Right lobe of liver (tissue), 6 donors: Measurements from ENCODE around the gene CT47C1. TPM values are rescaled to one million over a fixed set of nuclear protein-coding genes. Genes with fewer than 3 reads are reported as not detected.

ENCODE experiments used
- ATAC-seq, 4 donors: fragments of 200-7000 bp; cut with Tn5 transposase; one replicate each; pipeline ENCODE4 v1.9.1; 2020; ENCODE audit warnings: mild to moderate bottlenecking in 4 of 4, moderate library complexity in 4 of 4
- DNase-seq, 3 donors: peaks; one replicate each; pipeline ENCODE4 v3.0.0-alpha.2; 2020
- H3K27ac ChIP-seq, 3 donors: fragments of 200-600 bp; one replicate each; pipeline ENCODE4 v1.8.0; 2022
- H3K27me3 ChIP-seq, 2 donors: fragments of 200-600 bp; one replicate each; pipeline ENCODE4 v1.8.0; 2022
- H3K36me3 ChIP-seq, 4 donors: fragments of 200-600 bp; sonication (generic) in 1 of 4; one replicate each; pipeline versions ENCODE4 v1.5.1 to v1.8.0; 2017 to 2022; ENCODE audit warnings: control low read depth in 1 of 4
- H3K4me1 ChIP-seq, 4 donors: fragments of 200-600 bp; sonication (generic) in 1 of 4; one replicate each; pipeline versions ENCODE4 v1.5.1 to v1.8.0; 2017 to 2022; ENCODE audit warnings: control low read depth in 1 of 4
- H3K4me3 ChIP-seq, 3 donors: fragments of 200-600 bp; one replicate each; pipeline ENCODE4 v1.8.0; 2022
- H3K9me3 ChIP-seq, 4 donors: fragments of 200-600 bp; sonication (generic) in 1 of 4; one replicate each; pipeline versions ENCODE4 v1.5.1 to v1.8.0; 2017 to 2022; ENCODE audit warnings: control low read depth in 1 of 4
- POLR2A ChIP-seq: fragments of 450-650 bp; IDR thresholded peaks from one replicate; pipeline ENCODE4 v1.6.1; 2017; ENCODE audit warnings: antibody characterized with exemption, mild to moderate bottlenecking
- WGBS: methylation state at CpG from one replicate; pipeline ENCODE4 v1.1.6; 2018; ENCODE audit warnings: low coverage, low lambda C conversion rate; ENCODE audit not compliant: insufficient coverage; ENCODE audit errors: missing lambda C conversion rate; 5-methylcytosine and 5-hydroxymethylcytosine counted together
- intact Hi-C, 2 donors: fragments of 100-400 bp; cut with DNase I; formaldehyde crosslinking; loops; one replicate each; pipeline versions ENCODE4 v1.11.2 to v1.14.1; 2022
- total RNA-seq, 6 experiments: library from RNA; depleted of rRNA in 2 of 6; stranded (reverse); fragments of >200 nt in 2 of 6; fragmentation: NEBNext Ultra II Directional in 3 of 6; extraction: Animal tissue kit (Norgen Biotek cat#: 25700) in 3 of 6; gene quantifications; one replicate each; pipeline versions ENCODE4 v1.1.0 to v1.2.4, GENCODE V29; 2016 to 2023
- TF ChIP-seq, protein P1 (sequence below), 4 donors: fragments of 200-600 bp in 3 of 4; fragments of 450-650 bp in 1 of 4; IDR thresholded peaks; one replicate each; pipeline versions ENCODE4 v1.5.1 to v1.8.0; 2016 to 2022; ENCODE audit warnings: antibody characterized with exemption in 4 of 4, mild to moderate bottlenecking in 2 of 4
- donor health status: DM: no; HTN: yes; CAD: no.
- donor health status: DM: no; HTN: no; CAD: no.
- donor health status: DM: no; HTN: no; CAD: no.
- donor health status: DM: no; HTN: yes; CAD: no.
- donor health status: DM: no; HTN: yes; CAD: no.

The CT47C1 gene
- total RNA-seq, 6 experiments from 2014 or later = not detected

DNA sequence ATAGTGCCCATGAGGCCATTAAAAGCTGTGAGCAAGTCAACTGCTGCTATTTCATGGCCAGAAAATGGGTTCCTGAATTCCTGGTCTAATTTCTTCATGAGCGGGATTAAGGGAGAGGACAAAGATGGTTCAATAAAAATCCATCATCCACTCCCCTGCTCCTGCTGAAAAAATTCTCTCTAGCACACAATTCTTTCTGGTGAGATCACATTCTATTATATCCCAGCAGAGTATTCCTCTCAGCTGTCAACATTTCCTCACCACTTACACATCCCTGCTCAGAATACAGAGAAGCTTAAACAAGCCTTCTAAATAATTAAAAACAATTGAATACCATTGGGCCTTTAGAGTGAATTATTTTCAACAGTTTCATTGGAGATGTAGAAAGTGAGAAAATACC lies 9.5 kb downstream of the CT47C1 start:
- no peak for DNase-seq
- no peak overlapping the region for H3K4me3 ChIP-seq
- no peak overlapping the region for H3K27ac ChIP-seq
- WGBS = 78% methylated on average over 1 of the region's 1 CpG
- no peaks in the 10 kb centered on the region for H3K36me3 ChIP-seq
- H3K4me1 ChIP-seq = no peaks in the 10 kb centered on the region
- ATAC-seq = no peak
- TF ChIP-seq, protein P1, sequence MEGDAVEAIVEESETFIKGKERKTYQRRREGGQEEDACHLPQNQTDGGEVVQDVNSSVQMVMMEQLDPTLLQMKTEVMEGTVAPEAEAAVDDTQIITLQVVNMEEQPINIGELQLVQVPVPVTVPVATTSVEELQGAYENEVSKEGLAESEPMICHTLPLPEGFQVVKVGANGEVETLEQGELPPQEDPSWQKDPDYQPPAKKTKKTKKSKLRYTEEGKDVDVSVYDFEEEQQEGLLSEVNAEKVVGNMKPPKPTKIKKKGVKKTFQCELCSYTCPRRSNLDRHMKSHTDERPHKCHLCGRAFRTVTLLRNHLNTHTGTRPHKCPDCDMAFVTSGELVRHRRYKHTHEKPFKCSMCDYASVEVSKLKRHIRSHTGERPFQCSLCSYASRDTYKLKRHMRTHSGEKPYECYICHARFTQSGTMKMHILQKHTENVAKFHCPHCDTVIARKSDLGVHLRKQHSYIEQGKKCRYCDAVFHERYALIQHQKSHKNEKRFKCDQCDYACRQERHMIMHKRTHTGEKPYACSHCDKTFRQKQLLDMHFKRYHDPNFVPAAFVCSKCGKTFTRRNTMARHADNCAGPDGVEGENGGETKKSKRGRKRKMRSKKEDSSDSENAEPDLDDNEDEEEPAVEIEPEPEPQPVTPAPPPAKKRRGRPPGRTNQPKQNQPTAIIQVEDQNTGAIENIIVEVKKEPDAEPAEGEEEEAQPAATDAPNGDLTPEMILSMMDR (IDR thresholded peaks at IDR 0.05) = no peak
- TF ChIP-seq POLR2A = no peak
- no peaks in the 10 kb centered on the region for H3K9me3 ChIP-seq
- intact Hi-C loops = no loop called here
- H3K27me3 ChIP-seq = no peaks in the 10 kb centered on the region

DNA sequence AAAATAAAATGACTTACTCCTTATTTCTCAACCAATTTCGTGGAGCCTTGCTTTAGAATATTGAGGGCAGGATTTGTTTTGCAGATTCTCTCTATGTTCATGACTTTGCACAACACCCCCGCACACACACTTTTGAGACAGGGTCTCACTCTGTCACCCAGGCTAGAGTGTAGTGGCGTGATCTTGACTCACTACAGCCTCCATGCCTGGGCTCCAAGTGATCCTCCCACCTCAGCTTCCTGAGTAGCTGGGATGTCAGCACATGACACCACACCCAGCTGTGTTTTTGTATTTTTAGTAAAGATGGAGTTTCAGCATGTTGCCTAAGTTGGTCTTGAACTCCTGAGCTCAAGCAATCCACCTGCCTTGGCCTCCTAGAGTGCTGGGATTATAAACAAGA lies 12.0 kb downstream of the CT47C1 start:
- Histone ChIP-seq H3K4me1 (no peaks in the 10 kb centered on the region), H3K9me3 (no peaks in the 10 kb centered on the region), H3K27ac (no peak overlapping the region), H3K4me3 (no peak overlapping the region), H3K36me3 (no peaks in the 10 kb centered on the region), H3K27me3 (no peaks in the 10 kb centered on the region)
- DNase-seq (no peak), ATAC-seq (no peak)
- intact Hi-C loops = no loop called here
- no peak for TF ChIP-seq POLR2A
- TF ChIP-seq, protein P1 (IDR thresholded peaks at IDR 0.05) = no peak
- WGBS = 60% methylated on average over 3 of the region's 3 CpGs

DNA sequence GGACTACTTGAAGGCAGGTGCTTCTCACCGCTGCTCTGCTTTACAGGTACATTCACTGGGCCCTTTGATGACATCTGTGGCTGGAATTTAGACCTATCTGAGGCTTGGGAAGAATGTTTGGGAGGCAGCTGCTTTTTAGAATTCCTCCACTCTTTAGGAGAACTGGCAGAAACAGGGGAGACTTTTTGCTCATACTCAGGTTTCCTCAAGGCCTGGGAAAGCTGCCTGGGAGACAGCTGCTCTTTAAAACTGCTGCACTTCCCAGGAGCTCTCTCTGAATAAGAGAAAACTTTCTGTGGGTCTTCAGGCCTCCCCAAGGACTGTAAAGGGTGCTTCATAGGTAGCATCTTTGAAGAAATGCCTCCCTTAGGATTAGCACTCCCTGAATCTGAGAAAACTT lies 14.3 kb downstream of the CT47C1 start:
- no peak for ATAC-seq

DNA sequence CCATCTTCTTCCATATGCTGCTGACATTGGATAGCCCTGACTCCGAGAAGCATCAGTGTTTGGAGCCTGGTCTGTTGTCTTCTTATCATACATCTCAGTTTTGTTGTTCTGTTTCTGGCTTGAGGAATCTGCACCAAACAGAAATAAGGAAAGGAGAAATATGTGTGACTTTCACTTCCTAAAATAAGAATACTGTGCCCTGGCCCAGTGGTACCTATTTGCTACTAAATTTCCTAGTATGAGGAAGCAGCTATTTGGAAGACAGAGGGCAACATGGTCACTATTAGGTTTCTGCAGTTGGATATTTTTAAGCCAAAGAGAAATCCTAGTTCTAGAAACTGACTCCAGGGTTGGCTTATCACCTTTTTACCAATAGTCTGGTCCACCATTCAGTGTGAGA lies 16.8 kb downstream of the CT47C1 start:
- TF ChIP-seq, protein P1 (IDR thresholded peaks at IDR 0.05) = no peak
- no peak for TF ChIP-seq POLR2A
- no peaks in the 10 kb centered on the region for H3K9me3 ChIP-seq
- no peaks in the 10 kb centered on the region for H3K27me3 ChIP-seq
- ATAC-seq (no peak), DNase-seq (no peak)
- H3K4me1 ChIP-seq = no peaks in the 10 kb centered on the region
- no peaks in the 10 kb centered on the region for H3K36me3 ChIP-seq
- WGBS = 69% methylated on average over 1 of the region's 1 CpG
- no peak overlapping the region for H3K4me3 ChIP-seq
- intact Hi-C loops = no loop called here
- H3K27ac ChIP-seq = no peak overlapping the region

More for the DNA sequence above, 14.3 kb downstream of the CT47C1 start:
- no peaks in the 10 kb centered on the region for H3K36me3 ChIP-seq
- no peaks in the 10 kb centered on the region for H3K4me1 ChIP-seq
- H3K27me3 ChIP-seq = no peaks in the 10 kb centered on the region
- H3K9me3 ChIP-seq = no peaks in the 10 kb centered on the region
- WGBS = no CpG with 5 or more reads among the region's 1 CpG
- TF ChIP-seq, protein P1 (IDR thresholded peaks at IDR 0.05) = no peak
- no peak for TF ChIP-seq POLR2A
- DNase-seq = no peak
- intact Hi-C loops = no loop called here
- no peak overlapping the region for H3K27ac ChIP-seq
- no peak overlapping the region for H3K4me3 ChIP-seq

DNA sequence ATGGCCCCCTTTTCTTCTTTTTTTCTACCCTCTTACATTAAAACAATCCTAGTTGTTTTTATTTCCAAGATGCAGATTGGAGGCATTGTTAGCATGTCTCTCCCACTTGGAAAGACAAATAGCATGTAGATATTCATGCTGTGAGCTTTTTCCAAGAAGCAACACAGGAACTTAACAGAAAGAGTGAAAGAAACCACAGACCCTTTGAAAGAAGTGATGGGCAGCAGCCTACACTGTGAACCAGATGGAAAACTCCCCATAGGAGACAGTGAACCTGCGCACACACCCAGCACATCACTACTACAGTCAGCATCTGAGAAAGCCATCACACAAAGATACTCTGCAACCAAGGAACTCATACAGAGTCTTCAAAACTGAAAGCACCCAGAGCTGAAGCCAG lies 17.8 kb downstream of the CT47C1 start:
- Histone ChIP-seq H3K27me3 (no peaks in the 10 kb centered on the region), H3K4me1 (no peaks in the 10 kb centered on the region), H3K4me3 (no peak overlapping the region), H3K9me3 (no peaks in the 10 kb centered on the region), H3K27ac (no peak overlapping the region), H3K36me3 (no peaks in the 10 kb centered on the region)
- intact Hi-C loops = no loop called here
- TF ChIP-seq, protein P1 (IDR thresholded peaks at IDR 0.05) = no peak
- TF ChIP-seq POLR2A = no peak
- DNase-seq (no peak), ATAC-seq (no peak)
- 60% methylated on average over 1 of the region's 1 CpG for WGBS
